Activated CD8-positive, alpha-beta memory T cell treated with anti-CD3 and anti-CD28 coated beads for 4 hours (primary cell): ENCODE results near the gene RGS9BP.
"Not testable (repeated sequence)": the region's sequence is repeated elsewhere in the genome, so short reads cannot be mapped to it uniquely, and the experiment has no call there.

Experiments used
- DNase-seq, 2 donors: peaks; one replicate each; pipeline ENCODE4 v3.0.0-alpha.2; 2020; ENCODE audit warnings: low read depth in 2 of 2

The RGS9BP gene, protein sequence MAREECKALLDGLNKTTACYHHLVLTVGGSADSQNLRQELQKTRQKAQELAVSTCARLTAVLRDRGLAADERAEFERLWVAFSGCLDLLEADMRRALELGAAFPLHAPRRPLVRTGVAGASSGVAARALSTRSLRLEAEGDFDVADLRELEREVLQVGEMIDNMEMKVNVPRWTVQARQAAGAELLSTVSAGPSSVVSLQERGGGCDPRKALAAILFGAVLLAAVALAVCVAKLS

DNA sequence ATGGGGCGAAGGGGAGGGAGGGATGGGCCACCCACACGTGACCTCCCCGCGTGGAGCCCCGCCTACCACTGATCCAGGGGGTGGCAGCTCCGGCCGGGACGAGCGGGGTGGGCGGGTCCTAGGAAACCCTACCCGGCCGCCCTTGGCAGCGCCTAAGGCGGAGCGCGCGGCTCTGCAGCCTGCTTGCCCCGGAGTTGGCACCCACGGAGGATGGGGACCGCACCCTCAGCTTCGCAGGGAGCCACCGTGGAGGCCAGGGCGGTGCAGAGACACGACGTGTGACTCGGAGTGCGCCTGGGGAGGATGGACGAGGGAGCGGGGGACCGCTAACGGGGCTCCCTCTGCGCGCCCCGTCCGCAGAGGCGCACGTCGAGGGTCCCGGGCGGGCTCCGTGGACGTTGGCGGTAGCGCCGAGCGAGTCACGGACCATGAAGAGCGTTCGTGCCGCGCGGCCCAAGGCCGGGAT is at the start of gene RGS9BP:
RGS9BP (plus strand) TSS at position 129 of the 466 bp plus-strand sequence. CDS start 416 bp downstream, outside the sequence.
- peak in 1 of 2 donors; percentile 38 for DNase-seq

DNA sequence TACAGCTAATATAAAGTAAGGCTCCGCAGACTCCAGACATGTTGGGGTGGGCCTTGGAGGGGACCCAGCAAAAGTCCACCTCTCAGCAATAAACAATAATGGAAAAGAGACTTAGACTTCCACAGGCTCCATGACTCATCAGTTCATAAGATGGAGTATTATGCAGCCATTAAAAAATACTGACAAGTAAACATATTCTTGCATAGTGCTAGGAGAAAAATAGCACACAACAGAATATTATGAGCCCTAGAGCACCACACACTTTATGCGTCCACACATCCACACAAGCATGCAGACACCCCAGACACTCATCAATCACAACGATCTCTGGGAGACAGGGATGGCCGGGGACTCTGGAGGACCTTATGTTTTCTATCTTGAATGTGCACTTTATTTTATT is 48.7 kb upstream of the RGS9BP start:
- no peak for DNase-seq

DNA sequence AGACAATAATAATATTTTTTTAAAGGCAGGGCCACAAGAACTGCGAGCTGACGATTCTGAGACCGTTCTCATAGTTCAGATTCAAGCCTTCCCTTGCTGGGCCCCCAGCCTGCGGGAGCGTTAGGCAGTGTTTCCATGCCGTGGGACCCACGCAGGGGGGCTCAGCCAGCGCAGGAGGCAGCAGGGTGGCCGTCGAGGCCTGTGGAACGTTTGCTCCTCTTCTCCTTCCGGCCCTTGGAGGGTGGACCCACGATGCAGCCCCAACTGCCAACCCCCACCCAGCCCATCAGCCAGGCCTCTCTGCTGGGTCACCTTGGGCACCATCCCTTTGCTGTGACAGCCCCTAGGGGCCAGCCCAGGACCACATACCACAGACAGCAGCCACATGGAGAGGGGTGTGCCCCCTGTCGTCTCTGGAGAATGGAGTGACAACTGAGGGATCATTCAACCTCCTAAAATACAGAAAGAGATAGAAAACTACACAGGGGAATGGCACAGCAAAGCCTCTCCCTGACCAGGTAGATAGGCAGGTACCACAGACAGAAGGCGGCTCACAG is 47.9 kb upstream of the RGS9BP start:
- DNase-seq, result no peak

DNA sequence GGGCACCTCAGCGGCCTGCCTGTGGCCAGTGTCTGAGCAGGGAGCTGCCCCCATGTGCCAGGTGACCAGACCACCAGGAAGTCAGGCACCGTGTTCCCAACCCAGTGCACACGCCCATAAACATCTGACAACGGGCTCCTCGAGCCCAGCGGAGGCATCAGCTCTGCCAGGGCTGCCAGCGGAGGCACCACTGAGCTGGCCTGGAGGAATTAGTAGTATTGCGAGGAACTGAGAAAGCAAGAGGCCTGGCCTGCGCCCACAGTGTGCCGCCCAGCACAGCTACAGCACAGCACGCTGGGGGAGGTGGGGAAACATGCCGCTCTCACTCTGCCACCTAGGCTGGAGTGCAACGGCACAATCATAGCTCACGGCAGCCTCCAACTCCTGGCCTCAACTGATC is 45.3 kb upstream of the RGS9BP start:
- no peak for DNase-seq

DNA sequence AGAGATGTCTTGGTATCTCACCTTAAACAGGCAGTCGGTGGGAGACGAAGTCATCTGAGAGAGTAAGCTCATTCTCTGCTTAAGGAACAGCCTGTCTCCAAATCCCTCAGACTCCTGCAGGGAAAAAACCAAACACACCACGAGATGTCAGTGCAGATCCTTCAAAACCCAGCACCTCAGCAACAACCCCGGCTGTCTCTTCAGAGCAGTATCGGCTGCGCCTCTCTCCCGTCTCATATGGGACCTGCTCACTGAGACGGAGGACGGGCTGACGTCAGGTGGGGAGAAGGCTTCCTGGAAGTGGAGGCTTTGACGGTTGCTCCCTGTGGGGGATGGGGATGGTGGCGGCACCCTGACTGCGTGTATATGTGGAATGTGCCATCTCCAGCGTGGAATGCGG is 44.3 kb upstream of the RGS9BP start:
- no peak for DNase-seq

DNA sequence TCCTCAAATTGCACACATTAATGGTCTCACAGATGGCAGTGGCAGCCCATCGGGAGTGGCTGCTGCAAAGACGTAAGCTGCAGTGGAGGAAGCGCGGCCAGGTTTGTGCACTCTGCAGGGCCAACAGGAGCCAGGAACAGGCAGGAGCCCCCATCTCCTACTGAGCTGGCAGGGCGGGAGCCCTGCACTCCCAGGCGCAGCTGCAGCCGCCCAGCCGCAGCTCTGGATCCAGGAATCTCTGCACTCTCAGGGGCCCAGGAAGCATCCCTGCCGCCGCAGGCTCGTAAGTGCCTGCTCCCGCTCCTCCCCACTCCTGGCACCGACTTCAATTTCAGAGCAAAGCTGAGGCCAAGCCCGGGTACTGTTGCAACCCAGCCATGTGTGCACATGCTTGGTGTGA is 38.2 kb upstream of the RGS9BP start:
- DNase-seq, result no peak

DNA sequence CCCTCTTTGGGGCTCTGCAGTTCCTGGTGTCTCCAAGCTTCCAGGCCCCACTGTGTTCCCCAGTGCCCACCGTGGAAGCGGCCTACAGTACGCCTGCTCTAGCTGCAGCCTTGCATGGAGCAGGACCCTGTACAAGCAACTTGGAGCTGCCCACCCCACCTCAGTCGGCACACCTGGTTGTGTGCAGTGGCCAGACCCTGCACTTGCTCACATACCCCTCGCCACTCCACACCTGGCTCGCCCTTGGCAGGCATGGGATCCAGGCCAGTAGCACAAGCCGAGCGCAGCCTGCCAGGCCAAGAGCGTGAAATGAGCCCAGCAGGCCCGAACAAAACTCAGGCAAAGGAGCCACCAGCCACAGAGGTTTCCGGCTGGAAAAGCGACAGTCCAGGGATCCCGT is 37.0 kb upstream of the RGS9BP start:
- no peak for DNase-seq

DNA sequence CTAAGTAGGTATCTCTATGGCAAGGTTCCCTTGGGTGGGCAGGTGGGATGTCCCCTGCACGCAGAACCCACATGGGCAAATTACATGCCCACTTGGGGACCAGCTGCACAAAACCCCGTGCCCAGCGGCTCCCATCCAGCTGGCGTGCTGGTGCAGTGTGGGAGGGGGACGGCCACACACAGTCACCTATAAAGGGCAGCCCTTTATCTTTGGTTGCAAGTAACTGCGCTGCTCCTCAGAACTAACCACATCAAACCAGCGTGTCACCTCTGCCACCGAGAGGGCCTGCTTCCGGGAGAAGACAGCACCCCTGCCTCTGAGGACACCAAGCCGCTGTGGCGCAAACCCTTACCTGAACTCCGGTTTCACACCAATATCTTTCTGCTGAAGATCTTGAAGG is 32.9 kb upstream of the RGS9BP start:
- peak; percentile 30 to 50 for DNase-seq

DNA sequence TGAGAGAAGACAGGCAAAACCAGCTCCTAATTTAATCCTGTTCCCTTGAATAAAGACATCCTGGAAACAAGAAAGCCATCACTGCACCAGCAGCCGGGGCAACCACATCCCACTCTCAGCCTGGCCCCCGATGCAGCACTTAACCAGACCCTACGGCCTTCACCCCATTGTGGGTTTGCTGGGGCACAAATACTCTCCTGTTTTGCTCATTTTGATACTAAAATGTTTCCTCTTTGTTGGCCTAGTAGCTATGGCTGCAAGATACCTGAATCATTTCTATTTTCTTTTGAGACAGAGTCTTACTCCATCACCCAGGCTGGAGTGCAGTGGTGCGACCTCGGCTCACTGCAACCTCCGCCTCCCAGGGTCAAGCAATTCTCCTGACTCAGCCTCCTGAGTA is 29.1 kb upstream of the RGS9BP start:
- no peak for DNase-seq

DNA sequence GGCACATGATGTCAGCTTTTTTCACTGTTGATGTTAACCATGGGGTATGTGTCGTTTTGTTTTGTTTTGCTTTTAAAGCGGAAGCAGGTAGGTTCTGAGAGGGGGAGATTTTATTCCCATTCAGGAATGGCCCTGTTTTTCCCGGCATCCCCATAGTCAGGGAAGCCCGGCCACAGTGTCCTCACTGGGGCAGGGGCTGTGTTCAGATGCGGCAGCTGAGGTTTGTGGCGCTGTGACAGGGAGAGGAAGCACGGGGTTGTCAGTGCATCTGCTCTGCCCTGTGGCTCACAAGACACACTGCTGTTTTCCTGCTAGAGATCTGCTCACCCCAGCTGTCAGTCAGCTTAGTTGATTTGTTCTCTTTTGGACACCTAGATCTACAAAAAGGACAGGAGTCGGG is 28.3 kb upstream of the RGS9BP start:
- no peak for DNase-seq

DNA sequence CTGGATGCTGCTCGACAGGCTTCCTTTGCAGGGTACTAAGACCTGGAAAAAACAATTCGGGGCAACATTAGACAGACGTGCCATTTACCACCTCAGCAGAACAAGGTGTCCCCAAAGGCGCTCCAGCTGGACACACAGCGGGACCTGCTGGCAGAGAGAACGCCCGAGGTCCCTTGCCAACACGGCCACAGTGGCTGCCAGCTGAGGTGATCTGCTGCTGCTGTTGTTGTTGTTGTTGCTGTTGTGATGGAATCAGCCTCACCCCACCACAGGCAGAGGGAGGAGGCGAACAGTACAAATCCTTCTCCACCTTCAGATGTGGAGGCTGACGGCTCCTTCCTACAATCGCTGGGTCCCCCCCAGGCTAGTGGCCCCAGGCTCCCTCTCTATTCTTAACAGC is 25.9 kb upstream of the RGS9BP start:
- no peak for DNase-seq

DNA sequence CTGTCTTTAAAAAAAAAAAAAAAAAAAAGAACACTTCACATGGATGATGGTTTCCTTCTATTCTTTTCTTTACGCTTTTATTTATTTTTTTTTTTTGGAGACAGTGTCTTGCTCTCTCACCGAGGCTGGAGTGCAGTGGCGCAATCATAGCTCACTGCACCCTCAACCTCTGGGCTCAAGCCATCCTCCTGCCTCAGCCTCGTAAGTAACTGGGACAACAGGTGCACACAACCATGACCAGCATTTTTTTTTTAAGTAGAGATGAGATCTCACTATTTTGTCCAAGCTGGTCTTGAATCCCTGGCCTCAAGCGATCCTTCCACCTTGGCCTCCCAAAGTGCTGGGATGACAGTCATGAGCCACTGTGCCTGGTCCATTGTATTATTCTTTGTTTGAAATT is 25.0 kb upstream of the RGS9BP start:
- DNase-seq, result no peak

DNA sequence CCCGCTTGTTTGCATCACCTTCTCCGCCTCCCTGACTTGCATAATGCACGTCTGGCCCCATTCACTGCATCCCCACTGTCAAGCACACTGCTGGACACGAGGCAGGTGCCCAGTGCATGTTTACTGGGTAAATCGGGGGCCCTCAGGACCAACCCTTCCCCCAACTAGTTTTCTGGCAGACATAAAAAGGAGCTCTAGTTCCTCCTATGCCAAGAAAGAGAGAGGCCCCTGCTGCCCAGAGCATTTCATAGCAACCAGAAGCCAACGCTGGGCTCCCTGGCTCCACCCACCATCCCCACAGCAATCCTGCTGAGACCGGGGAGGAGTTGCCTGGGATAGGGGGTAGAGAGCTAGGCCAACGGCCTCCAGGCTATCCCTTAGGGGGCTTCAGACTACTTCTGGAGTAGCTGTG is 23.9 kb upstream of the RGS9BP start:
- DNase-seq, result no peak

DNA sequence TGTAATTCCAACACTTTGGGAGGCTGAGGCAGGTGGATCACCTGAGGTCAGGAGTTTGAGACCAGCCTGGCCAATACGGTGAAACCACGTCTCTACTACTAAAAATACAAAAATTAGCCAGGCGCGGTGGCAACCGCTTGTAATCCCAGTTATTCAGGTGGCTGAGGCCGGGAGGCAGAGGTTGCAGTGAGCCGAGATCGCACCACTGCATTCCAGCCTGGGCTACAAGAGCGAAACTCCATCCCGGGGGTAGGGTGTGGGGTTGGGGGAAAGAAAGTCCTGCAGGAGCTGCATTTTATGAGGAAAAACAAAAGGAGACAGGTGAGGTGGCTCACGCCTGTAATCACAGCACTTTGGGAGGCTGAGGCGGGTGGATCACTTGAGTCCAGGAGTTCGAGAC is 23.3 kb upstream of the RGS9BP start:
- not testable (repeated sequence) for DNase-seq

DNA sequence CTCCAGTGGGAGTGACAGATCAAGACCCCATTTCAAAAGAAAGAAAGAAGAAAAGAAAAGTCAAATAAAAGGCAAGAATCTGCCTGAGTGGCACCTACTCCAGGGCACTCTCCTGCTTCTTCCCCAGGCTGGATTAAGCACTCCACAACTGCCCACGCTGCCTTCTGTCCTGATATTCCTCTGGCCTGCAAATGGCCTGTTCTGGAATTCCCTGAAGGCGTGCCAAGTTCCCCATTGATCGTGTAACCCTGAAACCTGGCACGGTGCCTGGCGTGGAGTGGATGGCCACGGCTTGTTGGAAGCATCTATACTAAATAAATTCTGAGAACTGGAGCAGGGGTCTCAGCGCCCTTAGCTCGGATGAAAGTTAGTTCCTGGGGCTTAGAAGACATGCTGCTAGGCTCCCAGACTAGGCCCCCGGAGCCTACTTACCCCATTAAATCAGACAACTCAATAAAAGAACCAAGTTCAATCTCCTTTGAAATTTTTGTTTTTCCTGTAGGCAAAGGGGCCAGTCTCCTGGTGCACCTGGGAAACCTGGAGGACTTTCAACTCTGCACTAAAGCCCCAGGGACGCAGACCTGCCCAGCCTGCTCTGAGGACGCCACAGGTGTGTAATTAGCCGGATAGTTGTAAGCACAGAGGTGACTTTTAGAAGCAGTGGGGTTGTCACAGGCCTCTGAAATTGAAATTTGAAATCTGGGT is 22.6 kb upstream of the RGS9BP start:
- no peak for DNase-seq

DNA sequence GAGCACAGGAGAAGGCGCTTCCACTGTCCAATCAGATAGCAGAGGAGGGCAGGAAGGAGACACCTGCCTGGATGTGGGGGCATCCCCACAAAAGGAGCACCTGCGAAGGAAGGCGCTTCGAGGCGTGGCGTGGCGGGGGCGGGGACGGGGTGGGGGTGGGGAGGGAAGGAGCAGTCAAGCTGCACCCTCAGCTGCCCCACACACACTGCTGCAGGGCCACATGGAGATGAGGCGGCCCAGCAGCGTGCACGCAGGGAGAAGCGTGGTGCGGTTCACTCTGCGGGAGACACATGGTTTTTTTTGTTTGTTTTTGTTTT is 22.1 kb upstream of the RGS9BP start:
- DNase-seq, result no peak

DNA sequence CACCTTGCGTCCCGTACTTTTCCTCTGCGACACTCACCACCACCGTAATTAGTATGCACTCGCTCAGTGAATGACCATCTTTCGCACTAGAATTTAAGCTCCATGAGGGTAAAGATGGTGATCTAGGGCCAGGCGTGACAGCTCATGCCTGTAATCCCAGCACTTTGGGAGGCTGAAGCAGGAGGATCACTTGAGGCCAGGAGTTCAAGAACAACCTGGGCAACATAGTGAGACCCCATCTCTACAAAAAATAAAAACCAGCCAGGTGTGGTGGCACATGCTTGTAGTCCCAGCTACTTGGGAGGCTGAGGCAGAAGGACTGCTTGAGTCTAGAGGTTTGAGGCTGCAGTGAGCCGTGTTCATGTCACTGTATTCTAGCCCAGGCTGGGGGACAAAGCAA is 19.3 kb upstream of the RGS9BP start:
- DNase-seq, result not testable (repeated sequence)

DNA sequence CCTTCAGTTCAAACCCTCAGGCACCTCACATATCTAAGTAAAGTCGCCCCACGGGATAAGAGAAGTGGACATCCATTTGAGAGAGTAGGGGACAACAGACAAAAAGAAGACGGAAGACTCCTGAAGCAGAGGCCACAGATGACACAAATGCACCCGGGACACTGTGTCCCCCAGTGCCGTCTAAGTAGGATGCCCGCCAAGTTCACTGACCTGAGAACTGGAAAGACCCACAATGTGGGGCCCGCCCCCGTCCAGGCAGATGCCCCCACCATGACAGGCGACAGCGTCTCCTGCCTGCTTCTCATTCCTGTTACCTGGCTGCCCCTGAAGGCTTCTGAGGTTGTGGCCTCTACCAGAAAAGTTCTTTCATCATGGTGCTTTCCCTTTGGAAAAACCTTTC is 17.6 kb upstream of the RGS9BP start:
- DNase-seq, result no peak

DNA sequence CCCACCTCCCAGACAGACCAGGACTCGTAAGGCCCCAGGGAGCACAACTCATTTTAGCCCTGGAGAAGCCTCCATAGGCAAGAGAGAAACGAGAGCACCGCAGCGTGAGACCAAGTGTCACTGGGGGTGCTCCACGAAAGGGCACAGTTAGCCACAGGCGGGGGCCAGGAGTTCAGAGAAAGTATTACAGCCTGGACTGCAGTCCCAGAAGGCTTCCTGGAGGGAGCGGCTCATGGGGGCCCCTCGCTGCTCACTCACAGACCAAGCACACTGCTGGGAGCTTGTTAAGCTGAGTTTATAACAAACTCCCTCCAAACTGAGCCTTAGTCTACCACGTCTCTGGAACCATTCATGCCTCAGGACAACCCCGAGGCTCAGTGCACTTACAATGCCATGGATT is 17.1 kb upstream of the RGS9BP start:
- DNase-seq, result no peak

DNA sequence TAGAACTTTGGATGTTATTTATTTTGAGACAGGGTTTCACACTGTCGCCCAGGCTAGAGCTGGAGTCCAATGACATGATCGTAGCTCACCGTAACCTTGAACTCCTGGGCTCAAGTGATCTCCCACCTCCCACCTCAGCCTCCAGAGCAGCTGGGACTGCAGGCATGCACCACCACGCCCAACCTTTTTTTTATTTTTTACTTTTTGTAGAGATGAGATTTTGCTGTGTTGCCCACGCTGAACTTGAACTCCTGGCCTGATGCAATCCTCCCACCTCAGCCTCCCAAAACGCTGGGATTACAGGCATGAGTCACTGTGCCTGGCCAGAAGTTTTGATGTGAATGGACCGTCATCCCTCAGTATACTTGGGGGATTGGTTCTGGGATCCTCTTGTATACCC is 14.3 kb upstream of the RGS9BP start:
- DNase-seq, result no peak

DNA sequence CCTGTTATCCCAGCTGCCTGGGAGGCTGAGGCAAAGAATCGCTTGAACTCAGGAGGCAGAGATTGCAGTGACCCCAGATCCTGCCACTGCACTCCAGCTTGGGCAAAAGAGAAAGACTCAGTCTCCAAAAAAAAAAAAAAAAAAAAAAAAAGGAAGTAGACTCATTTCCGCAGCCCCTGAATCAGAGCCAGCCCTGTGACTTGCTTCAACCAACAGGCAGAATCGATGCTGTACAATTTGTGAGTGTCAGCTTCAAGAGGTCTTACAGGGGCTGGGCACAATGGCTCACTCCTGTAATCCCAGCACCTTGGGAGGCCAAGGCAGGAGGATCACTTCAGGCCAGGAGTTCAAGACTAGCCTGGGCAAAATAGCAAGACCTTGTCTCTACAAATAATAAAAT is 13.5 kb upstream of the RGS9BP start:
- no peak for DNase-seq

DNA sequence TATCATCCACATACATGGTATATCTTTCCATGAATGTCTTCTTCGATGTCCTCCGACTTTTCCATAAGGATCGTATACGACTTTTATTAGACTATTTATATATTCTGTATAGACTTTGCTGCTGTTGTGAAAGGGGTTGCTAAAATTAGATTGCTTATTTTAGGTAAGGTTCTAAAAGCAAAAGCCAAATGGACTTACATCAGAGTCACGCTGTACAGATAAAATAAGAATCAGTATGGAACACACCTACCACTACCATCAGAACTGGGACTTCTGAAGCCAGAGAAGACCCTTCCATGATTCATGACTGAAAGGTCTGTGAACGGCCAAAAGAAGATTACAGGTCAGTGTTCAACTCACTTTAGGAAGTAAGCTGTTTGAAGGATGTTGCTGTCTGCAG is 9.6 kb upstream of the RGS9BP start:
- DNase-seq, result no peak

DNA sequence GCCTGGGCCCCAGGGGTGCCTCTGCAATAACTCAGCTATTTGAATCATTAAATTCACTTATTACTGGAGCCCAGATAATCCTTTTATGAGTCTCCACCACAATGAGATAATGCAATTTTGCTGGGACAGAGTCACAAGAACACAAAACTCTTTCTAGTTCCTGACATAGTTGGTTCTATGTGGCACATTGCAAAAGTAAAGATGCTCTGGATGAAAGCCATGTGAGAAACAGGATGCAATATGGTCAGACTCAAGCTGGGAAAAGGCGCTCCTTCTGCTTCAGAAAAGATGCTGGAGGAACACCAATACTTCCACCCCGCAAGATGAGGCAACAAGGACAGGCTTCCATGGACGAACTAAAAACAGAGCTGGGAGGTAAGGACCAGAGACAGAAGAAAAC is 6.3 kb upstream of the RGS9BP start:
- no peak for DNase-seq
